ENCODE measurements around the gene FICD. TPM values are rescaled to one million over a fixed set of nuclear protein-coding genes. Genes with fewer than 3 reads are reported as not detected.

The FICD gene
- total RNA-seq, 1 experiment from 2014 or later, result 11.1 TPM

DNA sequence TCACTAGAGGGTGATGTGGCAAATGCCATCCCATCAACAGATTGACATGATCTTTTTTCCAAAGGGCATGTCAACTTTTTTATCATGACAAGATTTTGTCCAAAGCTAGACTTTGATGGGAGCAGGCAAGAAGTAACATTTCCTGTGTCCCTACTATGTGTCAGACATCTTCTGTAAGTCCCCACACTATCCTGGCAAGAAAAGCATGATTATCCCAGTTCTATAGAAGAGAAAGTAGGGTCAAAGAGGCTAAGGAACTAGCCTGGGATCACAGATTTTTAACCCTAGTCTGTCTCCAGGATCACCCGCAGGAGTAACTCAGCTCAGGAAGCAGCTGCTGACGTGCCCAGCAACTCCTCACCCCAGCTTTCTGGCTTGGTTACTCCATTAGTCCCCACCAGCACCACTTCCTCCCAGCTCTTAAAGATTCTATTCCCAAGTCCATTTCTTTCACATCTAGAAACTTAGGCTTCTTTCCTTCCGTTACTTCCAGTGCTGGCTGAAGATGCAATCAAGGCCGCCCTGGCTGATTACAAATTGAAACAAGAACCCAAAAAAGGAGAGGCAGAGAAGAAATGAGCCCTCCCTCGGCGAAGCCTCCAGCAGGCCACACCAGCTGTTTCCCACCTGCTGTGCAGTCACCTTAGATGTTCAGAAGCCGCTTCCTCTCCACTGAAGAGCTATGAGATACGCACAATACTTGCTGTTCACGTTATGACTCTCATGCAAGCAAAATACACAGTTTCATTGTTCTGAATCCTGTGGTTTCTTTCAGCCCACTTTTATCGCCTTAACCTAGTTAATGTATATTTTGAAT, 53.5 kb downstream of the FICD start:
- H3K27me3 ChIP-seq (replicated peaks), result no peaks in the 10 kb centered on the region
- no peak overlapping the region for H3K4me3 ChIP-seq
- DNase-seq (ENCODE audit: low read depth in 1 of 2, low spot score in 2 of 2), result peak in 1 of 2 experiments; percentile 10
- H3K36me3 ChIP-seq, result peaks cover 61% of the 10 kb centered on the region
- no peak overlapping the region for H3K27ac ChIP-seq
- H3K4me1 ChIP-seq (replicated peaks), result peaks cover 29% of the 10 kb centered on the region
- H3K9me3 ChIP-seq (replicated peaks), result no peaks in the 10 kb centered on the region

Other genes starting within 250 kb of the FICD start
- gene CMKLR1, start 176.0 kb upstream of the FICD start, total RNA-seq (2014; rRNA removed; shearing (Covaris generic)), result not detected in 2 replicates
- 48.8 and 57.3 TPM in 2 replicates for gene SART3, start 45.9 kb downstream of the FICD start, total RNA-seq (2014; rRNA removed; shearing (Covaris generic))
- gene ISCU, start 47.3 kb downstream of the FICD start, total RNA-seq (2014; rRNA removed; shearing (Covaris generic)), result 86.7 and 135 TPM in 2 replicates
- 225 and 311 TPM in 2 replicates for gene TMEM119, start 82.8 kb downstream of the FICD start, total RNA-seq (2014; rRNA removed; shearing (Covaris generic))
- 2.1 and 2.9 TPM in 2 replicates for gene SELPLG, start 118.6 kb downstream of the FICD start, total RNA-seq (2014; rRNA removed; shearing (Covaris generic))
- gene CORO1C, start 216.2 kb downstream of the FICD start, total RNA-seq (2014; rRNA removed; shearing (Covaris generic)), result 82.1 and 136 TPM in 2 replicates

All from SJSA1 (cell line).